T-cell (primary cell): ENCODE results near the gene CPPED1. TPM values are rescaled to one million over a fixed set of nuclear protein-coding genes. Genes with fewer than 3 reads are reported as not detected.

Source experiments
- ATAC-seq, 4 experiments: fragments of 200-7000 bp in 3 of 4; fragments of 150-1000 bp in 1 of 4; cut with Tn5 transposase; replicated peaks in 1 of 4; 1 replicate in 3 of 4; 2 replicates in 1 of 4; pipeline ENCODE4 v1.10.0; 2021; ENCODE audit warnings: moderate library complexity in 3 of 4, mild to moderate bottlenecking in 2 of 4, moderate number of reproducible peaks in 1 of 4
- CTCF ChIA-PET, 2 donors: fragments of 300-600 bp; sonication (Branson Sonifier 250); formaldehyde crosslinking; loops; one replicate each; lab custom pipeline; 2022; ENCODE audit warnings: antibody characterized with exemption in 2 of 2; lab: Charles Lee
- POLR2A ChIA-PET, 2 donors: fragments of 300-600 bp; sonication (Branson Sonifier 250); formaldehyde crosslinking; loops; one replicate each; lab custom pipeline; 2022; ENCODE audit warnings: antibody characterized with exemption in 2 of 2; lab: Charles Lee
- DNase-seq, 35 experiments: peaks; one replicate each; pipeline versions ENCODE4 v3.0.0 to v3.0.0-alpha.2; 2013 to 2023
- H3K27ac ChIP-seq: one replicate; pipeline ENCODE4 v1.5.1; 2013; ENCODE audit warnings: low read length
- H3K27me3 ChIP-seq, 2 experiments: replicated peaks in 1 of 2; 1 replicate in 1 of 2; 2 replicates in 1 of 2; pipeline versions ENCODE4 v1.6.1 to v1.7.0; 2013; ENCODE audit warnings: low read length in 1 of 2, mixed read lengths in 1 of 2; ENCODE audit not compliant: control insufficient read depth in 2 of 2, insufficient read depth in 2 of 2; ENCODE audit errors: extremely low read depth in 1 of 2
- H3K36me3 ChIP-seq, 2 donors: 1 replicate in 1 of 2; 2 replicates in 1 of 2; pipeline versions ENCODE4 v1.6.1 to v1.7.0; 2013; ENCODE audit warnings: low read length in 1 of 2; ENCODE audit not compliant: control insufficient read depth in 2 of 2, insufficient read depth in 1 of 2; ENCODE audit errors: extremely low read depth in 1 of 2
- H3K4me1 ChIP-seq, 2 experiments: 1 replicate in 1 of 2; 2 replicates in 1 of 2; pipeline versions ENCODE4 v1.6.1 to v1.7.0; 2013; ENCODE audit warnings: low read length in 2 of 2, mixed read lengths in 1 of 2; ENCODE audit not compliant: insufficient read depth in 2 of 2, control insufficient read depth in 1 of 2; ENCODE audit errors: extremely low read depth in 1 of 2
- H3K4me3 ChIP-seq, 2 donors: 1 replicate in 1 of 2; 2 replicates in 1 of 2; pipeline versions ENCODE4 v1.5.1 to v1.7.0; 2013; ENCODE audit warnings: mild to moderate bottlenecking in 2 of 2, low read length in 1 of 2, moderate library complexity in 1 of 2; ENCODE audit not compliant: control insufficient read depth in 1 of 2; ENCODE audit errors: extremely low read depth in 1 of 2
- H3K9me3 ChIP-seq: 2 replicates; pipeline ENCODE4 v1.7.0; 2013
- H3K27ac Mint-ChIP-seq, 2 donors: one replicate each; pipeline ENCODE4 v1.8.0; 2020 to 2021; ENCODE audit warnings: mild to moderate bottlenecking in 2 of 2, mixed read lengths in 2 of 2
- H3K27me3 Mint-ChIP-seq, 2 donors: one replicate each; pipeline ENCODE4 v1.8.0; 2021 to 2022; ENCODE audit warnings: mixed read lengths in 2 of 2
- H3K36me3 Mint-ChIP-seq: one replicate; pipeline ENCODE4 v1.8.0; 2021; ENCODE audit warnings: mixed read lengths
- H3K4me1 Mint-ChIP-seq, 3 donors: one replicate each; pipeline ENCODE4 v1.8.0; 2020 to 2022; ENCODE audit warnings: mixed read lengths in 3 of 3, mild to moderate bottlenecking in 1 of 3
- H3K4me3 Mint-ChIP-seq, 3 donors: one replicate each; pipeline ENCODE4 v1.8.0; 2020 to 2022; ENCODE audit warnings: mild to moderate bottlenecking in 3 of 3, mixed read lengths in 3 of 3, moderate library complexity in 3 of 3
- H3K9me3 Mint-ChIP-seq, 3 donors: one replicate each; pipeline ENCODE4 v1.8.0; 2020 to 2022; ENCODE audit warnings: mixed read lengths in 3 of 3
- WGBS: methylation state at CpG from one replicate; pipeline ENCODE4 v1.1.5; 2013; ENCODE audit warnings: missing lambda C conversion rate; ENCODE audit not compliant: insufficient coverage; 5-methylcytosine and 5-hydroxymethylcytosine counted together
- total RNA-seq, 35 experiments: library from RNA in 6 of 35; stranded (reverse) in 6 of 35; fragments of 120-200 nt in 1 of 35; gene quantifications; one replicate each; pipeline versions ENCODE4 v1.2.1 to v1.2.4 and lab custom pipeline; 2013 to 2026

Gene CPPED1
- total RNA-seq, 5 donors from 2014 or later (not counting 1 experiment from before 2014, with no cell fraction given), result 2.9 to 9.2 (median 7.5) TPM

GRCh38 chr16:12669908-12670307 lies 133.8 kb downstream of the CPPED1 start:
- H3K27ac ChIP-seq, result no peak overlapping the region
- H3K9me3 ChIP-seq, result no peaks in the 10 kb centered on the region
- Mint-ChIP-seq H3K27me3 (no peaks in the 10 kb centered on the region), H3K27ac (no peak overlapping the region), H3K4me1 (no peaks in the 10 kb centered on the region), H3K4me3 (no peak overlapping the region), H3K36me3 (peaks cover 54% of the 10 kb centered on the region), H3K9me3 (peaks cover 17 to 37% (median 22%) of the 10 kb centered on the region in 3 donors)
- DNase-seq (no peak), ATAC-seq (no peak)
- no peak overlapping the region for H3K4me3 ChIP-seq
- H3K27me3 ChIP-seq, result no peaks in the 10 kb centered on the region
- ChIA-PET POLR2A (no interaction called here), CTCF (no interaction called here)
- H3K36me3 ChIP-seq, result no peaks in the 10 kb centered on the region
- WGBS, result 94% methylated on average over 3 of the region's 6 CpGs
- no peaks in the 10 kb centered on the region for H3K4me1 ChIP-seq

GRCh38 chr16:12667909-12668308 lies 135.8 kb downstream of the CPPED1 start:
- H3K36me3 Mint-ChIP-seq, result peaks cover 65% of the 10 kb centered on the region
- Histone ChIP-seq H3K27me3 (no peaks in the 10 kb centered on the region), H3K36me3 (no peaks in the 10 kb centered on the region), H3K9me3 (no peaks in the 10 kb centered on the region), H3K4me3 (no peak overlapping the region), H3K4me1 (no peaks in the 10 kb centered on the region), H3K27ac (no peak overlapping the region)
- H3K4me1 Mint-ChIP-seq, result no peaks in the 10 kb centered on the region
- DNase-seq, result no peak
- no peak for ATAC-seq
- H3K4me3 Mint-ChIP-seq, result no peak overlapping the region
- H3K27ac Mint-ChIP-seq, result no peak overlapping the region
- no peaks in the 10 kb centered on the region for H3K27me3 Mint-ChIP-seq
- no CpG with 5 or more reads among the region's 3 CpGs for WGBS
- H3K9me3 Mint-ChIP-seq, result peaks cover 20 to 37% (median 25%) of the 10 kb centered on the region in 3 donors
- CTCF ChIA-PET, result no interaction called here
- POLR2A ChIA-PET, result no interaction called here

- Histone ChIP-seq H3K9me3 (no peaks in the 10 kb centered on the region), H3K36me3 (no peaks in the 10 kb centered on the region), H3K4me3 (no peak overlapping the region), H3K27me3 (no peaks in the 10 kb centered on the region), H3K27ac (no peak overlapping the region), H3K4me1 (no peaks in the 10 kb centered on the region)
- 94% methylated on average over 3 of the region's 9 CpGs for WGBS
- peaks cover 16 to 33% (median 25%) of the 10 kb centered on the region in 3 donors for H3K9me3 Mint-ChIP-seq
- ChIA-PET POLR2A (no interaction called here), CTCF (interaction anchor here in 1 of 2 donors (0.5 kb wide), 1 partner anchor 552 kb away, joined by 3 read pairs; no protein-coding TSS in a partner anchor)
- peaks cover 50% of the 10 kb centered on the region for H3K36me3 Mint-ChIP-seq
- no peak for ATAC-seq
- no peaks in the 10 kb centered on the region for H3K4me1 Mint-ChIP-seq
- no peak overlapping the region for H3K27ac Mint-ChIP-seq
- H3K27me3 Mint-ChIP-seq, result no peaks in the 10 kb centered on the region
- no peak overlapping the region for H3K4me3 Mint-ChIP-seq
- DNase-seq, result no peak
Observed at GRCh38 chr16:12664164-12664733, 139.4 kb downstream of the CPPED1 start.

- Histone ChIP-seq H3K4me1 (no peaks in the 10 kb centered on the region), H3K27me3 (no peaks in the 10 kb centered on the region), H3K4me3 (no peak overlapping the region), H3K9me3 (no peaks in the 10 kb centered on the region), H3K36me3 (no peaks in the 10 kb centered on the region), H3K27ac (no peak overlapping the region)
- H3K4me1 Mint-ChIP-seq, result no peaks in the 10 kb centered on the region
- no peak overlapping the region for H3K27ac Mint-ChIP-seq
- ATAC-seq, result no peak
- H3K9me3 Mint-ChIP-seq, result peaks cover 8 to 25% (median 19%) of the 10 kb centered on the region in 3 donors
- CTCF ChIA-PET, result interaction anchor here (0.5 to 0.7 kb wide), 3 partner anchors 123 to 324 kb away, joined by 3 to 4 read pairs (median 3); no protein-coding TSS in a partner anchor
- peak in 1 of 35 experiments; percentile 16 for DNase-seq
- peaks cover 35% of the 10 kb centered on the region for H3K36me3 Mint-ChIP-seq
- H3K27me3 Mint-ChIP-seq, result no peaks in the 10 kb centered on the region
- no peak overlapping the region for H3K4me3 Mint-ChIP-seq
- 60% methylated on average over 3 of the region's 10 CpGs for WGBS
- POLR2A ChIA-PET, result no interaction called here
Observed at GRCh38 chr16:12661656-12662172, 142.0 kb downstream of the CPPED1 start.

- Histone ChIP-seq H3K27me3 (no peaks in the 10 kb centered on the region), H3K27ac (no peak overlapping the region), H3K4me3 (no peak overlapping the region), H3K9me3 (no peaks in the 10 kb centered on the region), H3K4me1 (no peaks in the 10 kb centered on the region), H3K36me3 (no peaks in the 10 kb centered on the region)
- Mint-ChIP-seq H3K4me3 (no peak overlapping the region), H3K27ac (no peak overlapping the region), H3K4me1 (no peaks in the 10 kb centered on the region), H3K36me3 (peaks cover 31% of the 10 kb centered on the region), H3K27me3 (no peaks in the 10 kb centered on the region), H3K9me3 (peaks cover 7 to 18% (median 17%) of the 10 kb centered on the region in 3 donors)
- CTCF ChIA-PET, result no interaction called here
- DNase-seq, result no peak
- no peak for ATAC-seq
- POLR2A ChIA-PET, result no interaction called here
- no CpG with 5 or more reads among the region's 3 CpGs for WGBS
Observed at GRCh38 chr16:12659871-12660270, 143.8 kb downstream of the CPPED1 start.

GRCh38 chr16:12658506-12658905 lies 145.2 kb downstream of the CPPED1 start:
- H3K27ac ChIP-seq, result no peak overlapping the region
- ChIA-PET POLR2A (no interaction called here), CTCF (no interaction called here)
- H3K27me3 Mint-ChIP-seq, result no peaks in the 10 kb centered on the region
- no peaks in the 10 kb centered on the region for H3K4me1 Mint-ChIP-seq
- no peak for DNase-seq
- H3K27me3 ChIP-seq, result peaks cover 0 to 1% of the 10 kb centered on the region in 2 experiments
- WGBS, result 94% methylated on average over 2 of the region's 5 CpGs
- no peaks in the 10 kb centered on the region for H3K9me3 ChIP-seq
- no peaks in the 10 kb centered on the region for H3K4me1 ChIP-seq
- H3K4me3 Mint-ChIP-seq, result no peak overlapping the region
- no peak overlapping the region for H3K27ac Mint-ChIP-seq
- H3K9me3 Mint-ChIP-seq, result peaks cover 4 to 18% (median 17%) of the 10 kb centered on the region in 3 donors
- no peak overlapping the region for H3K4me3 ChIP-seq
- H3K36me3 Mint-ChIP-seq, result peaks cover 17% of the 10 kb centered on the region
- ATAC-seq, result no peak
- no peaks in the 10 kb centered on the region for H3K36me3 ChIP-seq
